ENCODE data around the gene ICE1.

DNA sequence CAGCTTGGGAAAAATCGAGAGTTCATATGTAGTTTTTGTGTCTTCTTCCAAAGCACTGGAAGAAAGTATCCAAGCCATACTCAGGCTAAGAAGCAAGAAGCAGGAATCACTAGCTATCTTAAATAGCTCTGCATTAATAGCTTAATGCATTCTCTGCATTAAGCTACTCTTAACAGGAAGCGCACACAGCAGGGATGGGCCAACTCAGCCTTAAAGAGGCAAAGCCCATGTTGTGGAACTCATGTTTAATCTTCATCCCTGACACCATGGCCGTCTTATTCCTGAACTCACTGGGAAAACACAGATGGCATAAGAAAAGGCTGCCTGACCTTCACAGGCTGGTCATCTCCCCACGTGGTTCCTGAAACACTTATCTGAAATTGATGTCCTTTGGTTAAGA is 18.7 kb upstream of the ICE1 start:
- TF ChIP-seq POLR2AphosphoS5 (IDR thresholded peaks at IDR 0.05; ENCODE audit: low read depth, low read length) (no peak), SIN3A (IDR thresholded peaks at IDR 0.05; ENCODE audit: borderline replicate concordance, insufficient read depth, low read length) (no peak), TAF1 (IDR thresholded peaks at IDR 0.05; ENCODE audit: borderline replicate concordance, insufficient read depth, low read length) (no peak), REST (IDR thresholded peaks at IDR 0.05; ENCODE audit: insufficient read depth in 1 of 2, low read depth in 2 of 2, low read length in 2 of 2) (no peak), FOXP2 (optimal IDR thresholded peaks at IDR 0.05; ENCODE audit: borderline replicate concordance, extremely low read depth, extremely low read length, insufficient read depth) (no peak)
